H9 (cell line): ENCODE results near the gene NFKB1. TPM values are rescaled to one million over a fixed set of nuclear protein-coding genes. Genes with fewer than 3 reads are reported as not detected.

Experiments used
- DNase-seq: peaks from one replicate; pipeline ENCODE4 v3.0.0-alpha.2; 2017
- H2AFZ ChIP-seq: one replicate; pipeline ENCODE4 v1.6.1; 2013; ENCODE audit warnings: mild to moderate bottlenecking, low read length, control low read depth, moderate library complexity
- H2AK5ac ChIP-seq: 2 replicates; pipeline ENCODE4 v1.6.1; 2013; ENCODE audit warnings: low read length, control low read depth, mixed read lengths; ENCODE audit not compliant: insufficient read length
- H2BK120ac ChIP-seq: one replicate; pipeline ENCODE4 v1.6.1; 2013; ENCODE audit warnings: low read depth, mild to moderate bottlenecking, low read length, control low read depth, inconsistent platforms; ENCODE audit not compliant: poor library complexity, severe bottlenecking
- H2BK12ac ChIP-seq: 2 replicates; pipeline ENCODE4 v1.6.1; 2013; ENCODE audit warnings: low read length, control low read depth, mixed read lengths, low read depth; ENCODE audit not compliant: insufficient read length
- H2BK15ac ChIP-seq: 2 replicates; pipeline ENCODE4 v1.6.1; 2013; ENCODE audit warnings: low read depth, low read length, control low read depth
- H2BK20ac ChIP-seq: one replicate; pipeline ENCODE4 v1.6.1; 2013; ENCODE audit warnings: low read depth, mild to moderate bottlenecking, low read length, control low read depth, inconsistent platforms; ENCODE audit not compliant: poor library complexity, severe bottlenecking
- H2BK5ac ChIP-seq: 2 replicates; pipeline ENCODE4 v1.6.1; 2013; ENCODE audit warnings: low read length, control low read depth, mixed read lengths; ENCODE audit not compliant: insufficient read length
- H3K14ac ChIP-seq: 2 replicates; pipeline ENCODE4 v1.6.1; 2013; ENCODE audit warnings: low read length, control low read depth; ENCODE audit not compliant: insufficient read depth
- H3K18ac ChIP-seq: 2 replicates; pipeline ENCODE4 v1.6.1; 2013; ENCODE audit warnings: low read depth, mild to moderate bottlenecking, mixed read lengths, low read length, control low read depth; ENCODE audit not compliant: insufficient read length
- H3K23ac ChIP-seq: 2 replicates; pipeline ENCODE4 v1.6.1; 2013; ENCODE audit warnings: low read length, control low read depth, mixed read lengths, low read depth; ENCODE audit not compliant: insufficient read length
- H3K23me2 ChIP-seq: 2 replicates; pipeline ENCODE4 v1.6.1; 2013; ENCODE audit warnings: low read depth, mild to moderate bottlenecking, mixed read lengths, low read length, control low read depth; ENCODE audit not compliant: insufficient read length, poor library complexity, severe bottlenecking
- H3K27ac ChIP-seq: 2 replicates; pipeline ENCODE4 v1.5.1; 2013; ENCODE audit warnings: low read length, control low read depth, mixed read lengths, low read depth; ENCODE audit not compliant: insufficient read length
- H3K27me3 ChIP-seq: 2 replicates; pipeline ENCODE4 v1.6.1; 2013; ENCODE audit warnings: low read length, control low read depth, inconsistent platforms; ENCODE audit not compliant: insufficient read depth
- H3K4ac ChIP-seq: 2 replicates; pipeline ENCODE4 v1.6.1; 2013; ENCODE audit warnings: low read depth, mild to moderate bottlenecking, control low read depth, inconsistent platforms, low read length, moderate library complexity
- H3K4me1 ChIP-seq: 2 replicates; pipeline ENCODE4 v1.6.1; 2013; ENCODE audit warnings: low read length, control low read depth, inconsistent platforms; ENCODE audit not compliant: insufficient read depth
- H3K4me2 ChIP-seq: 2 replicates; pipeline ENCODE4 v1.6.1; 2013; ENCODE audit warnings: low read length, control low read depth, mixed read lengths; ENCODE audit not compliant: insufficient read length, insufficient read depth
- H3K56ac ChIP-seq: 2 replicates; pipeline ENCODE4 v1.6.1; 2013; ENCODE audit warnings: low read depth, mild to moderate bottlenecking, mixed read lengths, low read length, control low read depth; ENCODE audit not compliant: insufficient read length
- H3K79me1 ChIP-seq: 2 replicates; pipeline ENCODE4 v1.6.1; 2013; ENCODE audit warnings: low read depth, mild to moderate bottlenecking, moderate library complexity, low read length, control low read depth, inconsistent platforms; ENCODE audit not compliant: insufficient read depth, poor library complexity, severe bottlenecking
- H3K79me2 ChIP-seq: 2 replicates; pipeline ENCODE4 v1.6.1; 2013; ENCODE audit warnings: low read length, control low read depth, inconsistent platforms; ENCODE audit not compliant: insufficient read depth
- H3K9ac ChIP-seq: 2 replicates; pipeline ENCODE4 v1.6.1; 2013; ENCODE audit warnings: low read length, control low read depth, mixed read lengths; ENCODE audit not compliant: insufficient read length; ENCODE audit errors: extremely low read depth
- H3K9me3 ChIP-seq: one replicate; pipeline ENCODE4 v1.6.1; 2013; ENCODE audit warnings: low read depth, low read length, inconsistent platforms; ENCODE audit not compliant: control insufficient read depth
- H3T11ph ChIP-seq: one replicate; pipeline ENCODE4 v1.6.1; 2013; ENCODE audit warnings: mild to moderate bottlenecking, low read length, control low read depth, inconsistent platforms
- H4K20me1 ChIP-seq: one replicate; pipeline ENCODE4 v1.6.1; 2013; ENCODE audit not compliant: control insufficient read depth, insufficient read length, insufficient read depth
- H4K5ac ChIP-seq: 2 replicates; pipeline ENCODE4 v1.6.1; 2013; ENCODE audit warnings: low read depth, mild to moderate bottlenecking, mixed read lengths, low read length, control low read depth; ENCODE audit not compliant: insufficient read length
- H4K8ac ChIP-seq: replicated peaks from 2 replicates; pipeline ENCODE4 v1.6.1; 2013; ENCODE audit warnings: low read length, control low read depth, mixed read lengths, low read depth; ENCODE audit not compliant: insufficient read length
- H4K91ac ChIP-seq: 2 replicates; pipeline ENCODE4 v1.6.1; 2013; ENCODE audit warnings: low read depth, mild to moderate bottlenecking, moderate library complexity, mixed read lengths, low read length, control low read depth; ENCODE audit not compliant: insufficient read length
- H3K27ac Mint-ChIP-seq, 3 experiments: 2 replicates in 2 of 3; 3 replicates in 1 of 3; pipeline ENCODE4 v1.8.0; 2020 to 2021; ENCODE audit warnings: mixed read lengths in 3 of 3, mild to moderate bottlenecking in 1 of 3, moderate library complexity in 1 of 3
- H3K27me3 Mint-ChIP-seq: 2 replicates; pipeline ENCODE4 v1.8.0; 2021; ENCODE audit warnings: low read depth, mild to moderate bottlenecking, moderate library complexity, mixed read lengths
- H3K36me3 Mint-ChIP-seq, 3 experiments: 2 replicates in 2 of 3; 3 replicates in 1 of 3; pipeline ENCODE4 v1.8.0; 2020 to 2021; ENCODE audit warnings: low read depth in 3 of 3, mixed read lengths in 3 of 3; ENCODE audit not compliant: insufficient read depth in 1 of 3
- H3K4me1 Mint-ChIP-seq, 2 experiments: 2 replicates each; pipeline ENCODE4 v1.8.0; 2020; ENCODE audit warnings: mixed read lengths in 2 of 2
- H3K4me3 Mint-ChIP-seq, 2 experiments: 2 replicates in 1 of 2; 3 replicates in 1 of 2; pipeline ENCODE4 v1.8.0; 2020 to 2021; ENCODE audit warnings: mild to moderate bottlenecking in 2 of 2, mixed read lengths in 2 of 2, moderate library complexity in 1 of 2
- H3K9me3 Mint-ChIP-seq, 2 experiments: 2 replicates in 1 of 2; 3 replicates in 1 of 2; pipeline ENCODE4 v1.8.0; 2020; ENCODE audit warnings: mild to moderate bottlenecking in 2 of 2, mixed read lengths in 2 of 2, moderate library complexity in 1 of 2
- CTCF ChIP-seq: fragments of 200-600 bp; sonication (generic); conservative IDR thresholded peaks from 3 replicates; pipeline ENCODE4 v1.8.0; 2021; ENCODE audit warnings: antibody characterized with exemption, mild to moderate bottlenecking
- WGBS: extraction: QIAGEN DNeasy Blood & Tissue Kit; methylation state at CpG from one replicate; pipeline ENCODE4 v1.1.7; 2013; ENCODE audit warnings: missing lambda C conversion rate, low lambda C conversion rate, mixed read lengths; ENCODE audit not compliant: insufficient read length; ENCODE audit errors: extremely low coverage; 5-methylcytosine and 5-hydroxymethylcytosine counted together
- total RNA-seq: library from RNA; stranded (reverse); gene quantifications from 2 replicates; pipeline ENCODE4 v1.2.1, GENCODE V29; 2021

NFKB1 gene
- total RNA-seq, 1 experiment from 2014 or later, result 5.7 TPM

GRCh38 chr4:102627831-102628523 is 126.8 kb downstream of the NFKB1 start:
- Histone ChIP-seq H2BK12ac (no peak overlapping the region), H4K8ac (no peak overlapping the region), H3K9me3 (no peaks in the 10 kb centered on the region), H3K4me1 (no peaks in the 10 kb centered on the region), H3K56ac (no peak overlapping the region), H3K79me2 (no peaks in the 10 kb centered on the region), H3K4me2 (no peak overlapping the region), H3K23ac (no peak overlapping the region), H4K20me1 (no peaks in the 10 kb centered on the region), H4K91ac (no peak overlapping the region), H3K18ac (no peak overlapping the region), H3K79me1 (no peaks in the 10 kb centered on the region), H2AK5ac (no peak overlapping the region), H3K27me3 (no peaks in the 10 kb centered on the region), H3T11ph (no peak overlapping the region), H2BK20ac (no peak overlapping the region), H3K4ac (no peak overlapping the region), H4K5ac (no peak overlapping the region), H3K14ac (no peak overlapping the region), H2AFZ (no peak overlapping the region), H3K23me2 (no peaks in the 10 kb centered on the region), H3K27ac (no peak overlapping the region), H3K9ac (no peak overlapping the region), H2BK5ac (no peak overlapping the region), H2BK15ac (no peak overlapping the region), H2BK120ac (no peak overlapping the region)
- no peak for DNase-seq
- Mint-ChIP-seq H3K27me3 (no peaks in the 10 kb centered on the region), H3K36me3 (peaks cover 2 to 8% (median 7%) of the 10 kb centered on the region in 3 experiments; a peak in 6 of 7 replicates), H3K4me3 (no peak overlapping the region), H3K27ac (no peak overlapping the region; a peak in 1 of 7 replicates), H3K9me3 (no peaks in the 10 kb centered on the region; a peak in 2 of 5 replicates), H3K4me1 (peaks cover 5 to 14% of the 10 kb centered on the region in 2 experiments)
- TF ChIP-seq CTCF, result no peak
- no CpG with 5 or more reads among the region's 3 CpGs for WGBS
